Measurements from ENCODE around the gene CFAP210.

Gene CFAP210

GRCh38 chr2:169694113-169694893 lies at the start of gene CFAP210, which contains the start of gene PHOSPHO2:
Gene CFAP210 (minus strand): TSS chr2:169694405. CDS start chr2:169694327, 78 bp downstream.
Gene PHOSPHO2 (plus strand): TSS chr2:169694469. CDS start chr2:169700972, 6,503 bp downstream.
- peak; percentile 98 for DNase-seq (ENCODE audit: low read depth)

- no peak for DNase-seq (ENCODE audit: low read depth)
These were observed 49.3 kb upstream of the CFAP210 start for GRCh38 chr2:169743549-169743948.

- DNase-seq (ENCODE audit: low read depth) = no peak
These were observed 45.1 kb upstream of the CFAP210 start for GRCh38 chr2:169739351-169739750.

- no peak for DNase-seq (ENCODE audit: low read depth)
These were observed 44.5 kb upstream of the CFAP210 start for GRCh38 chr2:169738566-169739229.

GRCh38 chr2:169736902-169737301 lies 42.7 kb upstream of the CFAP210 start:
- no peak for DNase-seq (ENCODE audit: low read depth)

- DNase-seq (ENCODE audit: low read depth) = no peak
These were observed 41.4 kb upstream of the CFAP210 start for GRCh38 chr2:169735623-169736022.

- DNase-seq (ENCODE audit: low read depth) = no peak
These were observed 40.1 kb upstream of the CFAP210 start for GRCh38 chr2:169734169-169734847.

- DNase-seq (ENCODE audit: low read depth) = no peak
These were observed 38.6 kb upstream of the CFAP210 start for GRCh38 chr2:169732583-169733358.

GRCh38 chr2:169732075-169732474 lies 37.9 kb upstream of the CFAP210 start:
- no peak for DNase-seq (ENCODE audit: low read depth)

GRCh38 chr2:169729274-169729605 lies 35.0 kb upstream of the CFAP210 start:
- DNase-seq (ENCODE audit: low read depth) = no peak

GRCh38 chr2:169727065-169727464 lies 32.9 kb upstream of the CFAP210 start:
- no peak for DNase-seq (ENCODE audit: low read depth)

- DNase-seq (ENCODE audit: low read depth) = no peak
These were observed 26.8 kb upstream of the CFAP210 start for GRCh38 chr2:169721016-169721415.

GRCh38 chr2:169718930-169719504 lies 24.8 kb upstream of the CFAP210 start:
- DNase-seq (ENCODE audit: low read depth) = no peak

GRCh38 chr2:169717691-169718063 lies 23.5 kb upstream of the CFAP210 start:
- no peak for DNase-seq (ENCODE audit: low read depth)

- DNase-seq (ENCODE audit: low read depth) = no peak
These were observed 22.9 kb upstream of the CFAP210 start for GRCh38 chr2:169716938-169717690.

GRCh38 chr2:169716238-169716886 lies 22.2 kb upstream of the CFAP210 start:
- no peak for DNase-seq (ENCODE audit: low read depth)

- no peak for DNase-seq (ENCODE audit: low read depth)
These were observed 21.4 kb upstream of the CFAP210 start for GRCh38 chr2:169715379-169716237.

- DNase-seq (ENCODE audit: low read depth) = no peak
These were observed 20.5 kb upstream of the CFAP210 start for GRCh38 chr2:169714699-169715098.

GRCh38 chr2:169713331-169713730 lies 19.1 kb upstream of the CFAP210 start:
- DNase-seq (ENCODE audit: low read depth) = no peak

GRCh38 chr2:169712791-169713227 lies 18.6 kb upstream of the CFAP210 start:
- no peak for DNase-seq (ENCODE audit: low read depth)

All from activated T-cell treated with anti-CD3 and anti-CD28 coated beads for 1 hour (primary cell).